ENCODE measurements around the gene IL1RAPL2.

DNA sequence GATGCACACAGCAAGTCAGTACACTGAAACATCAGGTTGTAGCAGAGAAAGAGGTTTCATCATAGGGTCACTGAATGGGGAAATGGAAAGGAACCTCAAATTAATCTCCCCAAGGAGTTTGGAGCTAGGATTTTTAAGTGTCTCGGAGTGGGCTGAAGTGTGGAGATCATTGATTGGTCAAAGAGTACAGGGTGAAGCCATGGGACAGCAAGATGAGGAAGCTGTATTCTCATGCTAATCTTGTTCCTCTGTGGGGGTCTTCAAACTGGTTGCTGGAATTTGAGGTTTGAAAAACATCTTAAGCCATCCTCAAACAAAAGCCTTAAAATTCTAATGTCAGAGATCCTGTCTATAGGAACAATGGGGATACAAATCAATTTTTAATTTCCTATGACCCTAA, 733.3 kb downstream of the IL1RAPL2 start:
- TF ChIP-seq, protein P1, sequence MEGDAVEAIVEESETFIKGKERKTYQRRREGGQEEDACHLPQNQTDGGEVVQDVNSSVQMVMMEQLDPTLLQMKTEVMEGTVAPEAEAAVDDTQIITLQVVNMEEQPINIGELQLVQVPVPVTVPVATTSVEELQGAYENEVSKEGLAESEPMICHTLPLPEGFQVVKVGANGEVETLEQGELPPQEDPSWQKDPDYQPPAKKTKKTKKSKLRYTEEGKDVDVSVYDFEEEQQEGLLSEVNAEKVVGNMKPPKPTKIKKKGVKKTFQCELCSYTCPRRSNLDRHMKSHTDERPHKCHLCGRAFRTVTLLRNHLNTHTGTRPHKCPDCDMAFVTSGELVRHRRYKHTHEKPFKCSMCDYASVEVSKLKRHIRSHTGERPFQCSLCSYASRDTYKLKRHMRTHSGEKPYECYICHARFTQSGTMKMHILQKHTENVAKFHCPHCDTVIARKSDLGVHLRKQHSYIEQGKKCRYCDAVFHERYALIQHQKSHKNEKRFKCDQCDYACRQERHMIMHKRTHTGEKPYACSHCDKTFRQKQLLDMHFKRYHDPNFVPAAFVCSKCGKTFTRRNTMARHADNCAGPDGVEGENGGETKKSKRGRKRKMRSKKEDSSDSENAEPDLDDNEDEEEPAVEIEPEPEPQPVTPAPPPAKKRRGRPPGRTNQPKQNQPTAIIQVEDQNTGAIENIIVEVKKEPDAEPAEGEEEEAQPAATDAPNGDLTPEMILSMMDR (conservative IDR thresholded peaks at IDR 0.05): no peak
- TF ChIP-seq EZH2 (IDR thresholded peaks at IDR 0.05; ENCODE audit: low read depth): no peak

Data from PC-9 (cell line).